Measurements from ENCODE around the gene LRRC4. TPM values are rescaled to one million over a fixed set of nuclear protein-coding genes. Genes with fewer than 3 reads are reported as not detected.

LRRC4 gene
- total RNA-seq, 6 experiments from 2014 or later = 1.1 to 2.3 (median 1.5) TPM

DNA sequence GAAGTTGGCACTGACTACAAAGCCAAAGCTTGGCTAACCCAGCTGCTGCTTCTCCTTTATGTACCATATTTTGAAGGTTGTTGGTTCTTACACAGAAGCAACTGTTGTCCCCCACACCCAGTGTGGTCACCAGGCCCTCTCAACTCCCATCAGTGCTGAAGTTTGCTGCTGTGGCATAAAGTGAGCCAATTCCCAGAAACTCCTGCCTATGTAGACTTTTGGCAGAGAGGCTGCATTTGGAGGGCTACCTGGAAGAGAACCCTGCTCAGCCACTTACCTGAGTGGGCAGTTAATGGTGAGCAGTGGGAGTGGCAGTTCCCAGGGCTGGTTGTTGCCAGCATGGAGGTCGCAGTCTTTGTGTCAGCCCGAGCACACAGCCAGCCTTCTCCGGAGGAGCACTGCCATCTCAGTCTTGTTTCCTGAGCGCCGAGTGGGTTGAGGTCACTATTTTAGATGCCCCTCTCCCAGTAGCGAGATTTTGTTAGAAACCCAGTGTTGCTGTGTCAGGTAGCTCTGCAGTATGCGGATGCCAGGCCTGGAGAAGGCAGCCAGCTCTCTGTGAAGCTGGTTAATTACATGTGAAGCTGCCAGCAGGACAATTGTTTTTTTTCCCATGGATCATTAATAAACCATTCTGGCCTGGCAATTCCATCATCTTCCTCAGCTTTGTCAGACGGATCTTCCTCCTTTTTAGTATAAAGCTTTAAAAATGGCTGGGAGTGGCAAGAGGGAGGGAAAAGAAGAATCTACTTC lies 24.5 kb downstream of the LRRC4 start:
- no peaks in the 10 kb centered on the region for H3K9me3 Mint-ChIP-seq
- H3K36me3 Mint-ChIP-seq (ENCODE audit: low read depth) = peaks cover 3% of the 10 kb centered on the region; the same call in 1 of the 2 replicates
- DNase-seq = no peak
- TF ChIP-seq, protein P1, sequence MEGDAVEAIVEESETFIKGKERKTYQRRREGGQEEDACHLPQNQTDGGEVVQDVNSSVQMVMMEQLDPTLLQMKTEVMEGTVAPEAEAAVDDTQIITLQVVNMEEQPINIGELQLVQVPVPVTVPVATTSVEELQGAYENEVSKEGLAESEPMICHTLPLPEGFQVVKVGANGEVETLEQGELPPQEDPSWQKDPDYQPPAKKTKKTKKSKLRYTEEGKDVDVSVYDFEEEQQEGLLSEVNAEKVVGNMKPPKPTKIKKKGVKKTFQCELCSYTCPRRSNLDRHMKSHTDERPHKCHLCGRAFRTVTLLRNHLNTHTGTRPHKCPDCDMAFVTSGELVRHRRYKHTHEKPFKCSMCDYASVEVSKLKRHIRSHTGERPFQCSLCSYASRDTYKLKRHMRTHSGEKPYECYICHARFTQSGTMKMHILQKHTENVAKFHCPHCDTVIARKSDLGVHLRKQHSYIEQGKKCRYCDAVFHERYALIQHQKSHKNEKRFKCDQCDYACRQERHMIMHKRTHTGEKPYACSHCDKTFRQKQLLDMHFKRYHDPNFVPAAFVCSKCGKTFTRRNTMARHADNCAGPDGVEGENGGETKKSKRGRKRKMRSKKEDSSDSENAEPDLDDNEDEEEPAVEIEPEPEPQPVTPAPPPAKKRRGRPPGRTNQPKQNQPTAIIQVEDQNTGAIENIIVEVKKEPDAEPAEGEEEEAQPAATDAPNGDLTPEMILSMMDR (IDR thresholded peaks at IDR 0.05) = no peak
- H3K27ac Mint-ChIP-seq = no peak overlapping the region
- H3K4me3 Mint-ChIP-seq = no peak overlapping the region
- H3K4me1 Mint-ChIP-seq (ENCODE audit: low read depth) = no peaks in the 10 kb centered on the region; the same call in 1 of the 2 replicates
- no peaks in the 10 kb centered on the region for H3K27me3 Mint-ChIP-seq (ENCODE audit: insufficient read depth)

DNA sequence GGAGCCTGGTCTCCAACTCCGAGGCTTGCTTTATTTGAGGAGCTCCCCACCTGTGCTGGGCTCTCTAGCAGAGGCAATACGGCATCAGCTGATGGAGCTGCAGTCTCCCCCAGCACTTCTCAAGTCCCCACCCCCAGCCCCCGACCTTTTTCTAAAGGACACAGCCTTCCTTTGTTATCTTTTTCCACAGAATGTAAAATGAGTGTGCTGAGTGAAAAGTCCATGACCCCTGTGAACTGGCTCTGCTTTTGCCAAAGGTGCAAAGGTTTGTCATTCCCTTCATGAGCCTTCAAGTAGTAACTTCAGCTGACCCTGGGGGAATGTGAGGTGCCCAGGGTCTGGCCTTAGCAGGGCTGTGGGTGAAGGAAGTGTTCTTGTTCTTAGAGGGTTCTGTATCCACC lies 25.5 kb downstream of the LRRC4 start:
- H3K4me1 Mint-ChIP-seq (ENCODE audit: low read depth) = no peaks in the 10 kb centered on the region; the same call in 1 of the 2 replicates
- DNase-seq = no peak
- no peak overlapping the region for H3K27ac Mint-ChIP-seq
- H3K4me3 Mint-ChIP-seq = no peak overlapping the region
- peaks cover 8% of the 10 kb centered on the region; the same call in 1 of the 2 replicates for H3K36me3 Mint-ChIP-seq (ENCODE audit: low read depth)
- TF ChIP-seq, protein P1 (IDR thresholded peaks at IDR 0.05) = no peak
- H3K9me3 Mint-ChIP-seq = no peaks in the 10 kb centered on the region
- H3K27me3 Mint-ChIP-seq (ENCODE audit: insufficient read depth) = no peaks in the 10 kb centered on the region; the same call in 1 of the 2 replicates

DNA sequence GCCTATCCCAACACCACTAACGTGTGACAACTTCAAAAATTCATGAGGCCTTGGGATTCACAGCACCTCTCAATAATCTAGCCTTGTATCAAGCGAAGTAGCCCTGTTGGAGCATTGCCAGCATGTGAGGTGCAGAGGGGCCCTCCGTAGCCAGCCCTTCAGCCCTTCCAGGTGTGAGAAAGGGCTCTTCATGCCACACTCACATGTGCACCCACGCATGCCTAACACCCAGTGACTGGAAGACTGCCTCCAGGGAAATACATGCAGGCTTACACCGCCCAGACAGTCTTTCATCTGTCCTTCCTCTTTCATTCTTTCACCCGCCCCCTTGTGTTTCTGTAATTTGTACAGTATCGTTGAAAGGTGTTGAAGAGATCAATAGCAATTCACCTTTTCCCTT lies 26.1 kb downstream of the LRRC4 start:
- Mint-ChIP-seq H3K4me3 (no peak overlapping the region), H3K36me3 (ENCODE audit: low read depth) (peaks cover 9% of the 10 kb centered on the region; the same call in 1 of the 2 replicates), H3K27ac (no peak overlapping the region), H3K27me3 (ENCODE audit: insufficient read depth) (no peaks in the 10 kb centered on the region; the same call in 1 of the 2 replicates), H3K4me1 (ENCODE audit: low read depth) (no peaks in the 10 kb centered on the region; the same call in 1 of the 2 replicates), H3K9me3 (no peaks in the 10 kb centered on the region)
- DNase-seq = no peak
- TF ChIP-seq, protein P1 (IDR thresholded peaks at IDR 0.05) = no peak

DNA sequence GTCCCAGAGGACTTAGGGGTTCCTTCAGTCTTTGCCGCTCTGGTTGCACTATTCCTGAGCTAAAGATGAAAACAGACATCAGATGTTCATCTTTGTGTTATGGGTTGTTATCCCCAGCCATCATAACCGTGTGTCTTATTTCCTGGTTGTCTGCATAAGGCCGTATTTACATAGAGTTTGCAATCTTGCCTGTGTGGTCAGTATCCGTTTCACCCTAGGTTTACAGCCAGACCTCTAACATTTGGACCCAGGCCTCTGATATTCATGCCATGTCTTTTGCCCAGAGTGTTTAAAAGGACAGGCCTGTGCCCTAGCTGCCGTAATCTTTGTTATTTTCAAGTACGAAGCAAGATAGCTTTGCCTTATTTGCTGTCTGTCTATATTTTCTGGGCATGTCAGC lies 26.6 kb downstream of the LRRC4 start:
- Mint-ChIP-seq H3K9me3 (no peaks in the 10 kb centered on the region), H3K36me3 (ENCODE audit: low read depth) (peaks cover 9% of the 10 kb centered on the region; the same call in 1 of the 2 replicates)

DNA sequence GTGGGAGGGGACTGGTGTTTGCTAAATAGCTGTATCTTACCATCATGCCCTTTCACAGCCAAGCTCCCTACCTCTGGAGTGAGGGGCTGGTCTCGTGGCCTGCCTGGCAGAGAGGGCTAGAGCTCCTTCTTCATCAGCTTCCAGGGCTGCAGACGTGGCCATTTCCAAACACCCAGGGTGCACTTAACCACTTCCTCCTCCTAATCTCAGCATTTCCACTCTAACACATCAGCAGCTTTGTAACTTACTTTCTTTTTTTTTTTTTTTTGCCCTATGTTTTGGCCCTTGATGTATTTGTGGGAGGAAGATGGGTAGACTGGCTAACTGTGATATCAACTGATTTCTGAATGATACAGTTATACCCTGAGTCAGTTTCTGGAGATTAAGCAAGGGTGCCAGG lies 27.4 kb downstream of the LRRC4 start:
- peaks cover 9% of the 10 kb centered on the region; the same call in 1 of the 2 replicates for H3K36me3 Mint-ChIP-seq (ENCODE audit: low read depth)
- no peaks in the 10 kb centered on the region for H3K4me1 Mint-ChIP-seq (ENCODE audit: low read depth)
- H3K27ac Mint-ChIP-seq = no peak overlapping the region
- H3K9me3 Mint-ChIP-seq = no peaks in the 10 kb centered on the region
- no peak overlapping the region for H3K4me3 Mint-ChIP-seq
- DNase-seq = no peak
- no peaks in the 10 kb centered on the region; the same call in 1 of the 2 replicates for H3K27me3 Mint-ChIP-seq (ENCODE audit: insufficient read depth)
- TF ChIP-seq, protein P1 (IDR thresholded peaks at IDR 0.05) = no peak

More for the DNA sequence above, 26.6 kb downstream of the LRRC4 start:
- TF ChIP-seq, protein P1 (IDR thresholded peaks at IDR 0.05) = no peak
- Mint-ChIP-seq H3K4me3 (no peak overlapping the region), H3K4me1 (ENCODE audit: low read depth) (no peaks in the 10 kb centered on the region), H3K27ac (no peak overlapping the region), H3K27me3 (ENCODE audit: insufficient read depth) (no peaks in the 10 kb centered on the region; the same call in 1 of the 2 replicates)
- DNase-seq = no peak

All from HFFc6 (cell line).